Skeletal muscle tissue (tissue), 5 donors: ENCODE measurements around the gene ZFX. TPM values are rescaled to one million over a fixed set of nuclear protein-coding genes. Genes with fewer than 3 reads are reported as not detected.

Experiments
- H3K27ac ChIP-seq: one replicate; pipeline ENCODE4 v1.7.0; 2013; ENCODE audit warnings: mild to moderate bottlenecking, low read depth, low read length, inconsistent platforms
- H3K27me3 ChIP-seq, 3 donors: one replicate each; pipeline ENCODE4 v1.7.0; 2013; ENCODE audit warnings: low read length in 3 of 3; ENCODE audit not compliant: control insufficient read depth in 3 of 3, insufficient read depth in 3 of 3
- H3K36me3 ChIP-seq, 3 donors: one replicate each; pipeline ENCODE4 v1.7.0; 2013; ENCODE audit warnings: low read length in 3 of 3; ENCODE audit not compliant: control insufficient read depth in 3 of 3, insufficient read depth in 3 of 3
- H3K4me1 ChIP-seq, 3 donors: one replicate each; pipeline ENCODE4 v1.7.0; 2013; ENCODE audit warnings: low read length in 3 of 3, mild to moderate bottlenecking in 3 of 3; ENCODE audit not compliant: control insufficient read depth in 3 of 3, insufficient read depth in 3 of 3
- H3K4me3 ChIP-seq, 3 donors: one replicate each; pipeline ENCODE4 v1.7.0; 2013; ENCODE audit warnings: low read length in 3 of 3
- H3K9ac ChIP-seq, 3 donors: one replicate each; pipeline ENCODE4 v1.7.0; 2013; ENCODE audit warnings: low read length in 3 of 3, mild to moderate bottlenecking in 3 of 3, moderate library complexity in 2 of 3, low read depth in 1 of 3
- H3K9me3 ChIP-seq, 3 donors: one replicate each; pipeline ENCODE4 v1.7.0; 2013; ENCODE audit warnings: low read length in 3 of 3; ENCODE audit not compliant: control insufficient read depth in 3 of 3
- small RNA-seq: library from RNA; depleted of rRNA; stranded (forward); fragments of <200 nt; gene quantifications from one replicate; pipeline ENCODE3, GENCODE V24; 2014
- total RNA-seq: library from RNA; depleted of rRNA; stranded (reverse); fragments of >200 nt; gene quantifications from one replicate; pipeline ENCODE4 v1.2.3, GENCODE V29; 2014
- donor health status: Osteomylitis.

ZFX gene
- total RNA-seq, 1 donor from 2014 or later: 29.7 TPM

DNA sequence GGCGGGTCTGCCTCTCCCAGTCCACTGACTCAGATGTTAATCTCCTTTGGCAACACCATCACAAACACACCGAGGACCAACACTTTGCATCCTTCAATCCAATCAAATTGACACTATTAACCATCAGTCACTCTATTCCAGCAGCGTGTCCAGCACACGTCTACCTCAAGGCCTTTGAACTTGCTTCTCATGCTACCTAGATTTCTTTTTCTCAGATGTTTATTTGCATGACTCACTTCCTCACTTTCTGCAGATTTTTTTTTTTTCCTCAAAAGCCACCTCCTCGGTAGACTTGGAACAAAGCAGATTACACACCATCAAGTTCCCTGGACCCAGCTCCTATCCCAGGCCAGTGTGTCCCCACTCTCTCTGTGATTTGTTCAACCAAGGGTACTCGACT is 114.9 kb downstream of the ZFX start:
- no peaks in the 10 kb centered on the region for H3K36me3 ChIP-seq
- H3K27me3 ChIP-seq: peaks cover 0 to 3% (median 0%) of the 10 kb centered on the region in 3 donors
- no peak overlapping the region for H3K9ac ChIP-seq
- H3K4me1 ChIP-seq: no peaks in the 10 kb centered on the region
- H3K4me3 ChIP-seq: no peak overlapping the region
- no peak overlapping the region for H3K27ac ChIP-seq
- no peaks in the 10 kb centered on the region for H3K9me3 ChIP-seq

Small RNA genes lying within 50 kb of the gene (small RNA-seq; reads per million reads assigned to genes)
- gene RF00263: not detected

Other genes starting within 250 kb of the ZFX start
- 13.0 TPM for gene APOO, start 241.8 kb upstream of the ZFX start, total RNA-seq
- gene CXorf58, start 241.7 kb upstream of the ZFX start, total RNA-seq: not detected
- 16.2 TPM for gene KLHL15, start 122.5 kb upstream of the ZFX start, total RNA-seq
- 189 TPM for gene EIF2S3, start 94.8 kb upstream of the ZFX start, total RNA-seq
- gene SUPT20HL2, start 164.3 kb downstream of the ZFX start, total RNA-seq: not detected
- gene SUPT20HL1, start 210.9 kb downstream of the ZFX start, total RNA-seq: not detected